Measurements from ENCODE around the gene VAMP5.
"Not testable (repeated sequence)": the region's sequence is repeated elsewhere in the genome, so short reads cannot be mapped to it uniquely, and the experiment has no call there.

The VAMP5 gene, protein sequence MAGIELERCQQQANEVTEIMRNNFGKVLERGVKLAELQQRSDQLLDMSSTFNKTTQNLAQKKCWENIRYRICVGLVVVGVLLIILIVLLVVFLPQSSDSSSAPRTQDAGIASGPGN
- total RNA-seq = 0.55 to 4.2 (median 1.6) reads per million in 18 experiments

DNA sequence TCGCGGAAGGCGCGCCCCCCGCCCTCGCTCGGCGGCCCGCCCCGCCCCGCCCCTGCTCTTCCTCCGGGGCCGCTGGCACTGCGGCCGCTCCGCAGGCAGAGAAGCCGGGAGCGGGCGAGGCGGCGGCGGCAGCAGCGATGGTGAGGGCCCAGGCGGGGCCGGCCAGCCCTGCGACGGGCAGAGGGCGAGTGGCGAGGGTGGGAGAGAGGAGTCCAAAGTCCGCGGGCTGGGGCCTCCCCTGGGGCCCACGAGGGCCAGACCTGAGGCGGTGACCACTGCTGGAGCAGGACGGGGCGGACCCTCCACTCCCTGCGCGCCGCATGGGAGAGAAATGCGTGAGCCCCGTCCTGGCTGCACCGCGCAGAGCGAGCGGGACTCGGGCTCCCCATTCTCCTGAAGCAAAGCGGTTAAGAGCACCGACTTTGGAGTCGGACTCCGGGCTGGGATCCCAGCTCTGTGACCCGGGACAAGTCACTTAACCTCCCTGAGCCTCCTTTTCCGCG is at the start of gene VAMP5:
Gene VAMP5, plus strand, starts transcription at position 78 of the 503 bp plus-strand sequence. Its CDS starts 60 bp downstream, at position 138.
- no peak for DNase-seq

DNA sequence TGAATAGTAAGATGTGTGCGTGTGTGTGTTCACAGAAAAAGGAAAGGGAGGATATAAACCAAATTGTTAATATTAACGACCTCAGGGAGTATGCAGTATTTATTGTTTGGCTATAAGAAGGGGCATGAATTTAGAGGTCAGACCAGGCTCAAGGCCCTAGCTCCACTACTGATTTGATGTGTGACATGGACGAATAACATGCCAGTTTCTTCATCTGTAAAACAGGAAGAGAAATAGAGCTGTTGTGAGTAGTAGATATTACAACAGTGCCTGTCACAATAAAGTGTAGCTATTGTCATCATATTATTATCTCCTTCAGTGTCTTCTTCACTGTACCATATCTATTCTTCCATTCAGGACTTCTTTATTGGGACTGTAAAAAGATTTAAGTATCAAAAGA is 49.4 kb upstream of the VAMP5 start:
- DNase-seq = peak; percentile 61 to 80

DNA sequence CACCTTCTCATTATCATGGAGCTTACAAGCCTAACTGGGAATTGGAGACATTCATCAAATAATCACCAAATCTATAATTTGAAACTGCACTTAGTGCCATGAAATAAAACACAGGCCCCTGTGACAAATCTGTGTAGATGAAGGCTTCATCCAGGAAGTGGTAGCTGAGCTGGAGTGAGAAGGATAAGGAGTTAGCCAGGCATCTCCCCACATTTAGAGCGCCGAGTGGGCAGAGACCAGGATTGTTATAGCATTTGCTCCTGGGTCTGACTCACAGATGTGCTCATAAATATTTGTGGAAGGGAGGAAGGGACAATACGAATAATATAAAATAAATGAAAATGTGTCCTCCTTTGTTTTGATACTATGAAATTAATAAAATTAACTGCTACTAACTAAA is 47.8 kb upstream of the VAMP5 start:
- peak in 1 of 2 donors; percentile 34 for DNase-seq

DNA sequence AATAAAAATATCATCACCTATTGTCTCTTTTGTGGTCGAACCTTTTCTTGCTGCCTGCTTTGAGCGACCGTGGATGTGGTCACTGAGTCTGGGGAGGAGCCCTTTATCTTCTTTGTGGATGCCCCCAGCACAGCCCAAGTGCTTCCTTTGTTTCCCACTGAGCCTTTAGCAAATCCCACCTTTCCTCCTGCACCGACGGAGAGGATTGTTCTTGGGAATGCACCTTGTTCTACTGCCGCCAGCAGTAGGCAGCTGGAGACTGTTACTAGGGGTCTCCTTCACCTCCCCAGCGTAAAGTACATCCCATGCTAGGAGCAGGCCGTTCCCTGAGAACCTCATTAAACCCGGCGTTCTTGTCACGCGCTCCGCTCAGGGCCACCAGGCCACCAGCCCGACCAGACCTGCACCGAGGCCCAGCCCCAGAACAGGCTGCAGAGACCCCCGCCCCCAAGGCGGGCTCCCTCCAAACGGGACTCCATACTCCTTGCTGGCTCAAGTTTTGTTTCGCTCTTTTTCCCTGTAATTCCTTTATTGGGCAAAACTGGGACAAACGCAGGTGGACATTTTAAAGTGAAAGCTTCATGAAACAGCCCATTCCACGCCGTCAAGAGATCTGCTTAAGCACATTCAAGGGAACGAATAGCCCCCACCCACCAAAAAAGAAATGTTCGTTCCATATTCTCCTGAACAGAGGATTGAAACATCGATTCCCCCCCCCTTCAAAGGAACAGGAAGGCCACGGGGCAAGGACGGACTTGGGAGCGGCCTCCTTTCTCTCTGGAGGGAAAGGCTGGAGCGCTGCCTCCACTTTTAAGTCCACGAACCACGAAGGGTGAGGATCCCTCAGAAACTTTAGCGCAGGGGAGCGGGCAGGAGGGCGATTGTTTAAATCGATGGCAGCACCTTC is 46.4 kb upstream of the VAMP5 start:
- peak; percentile 40 to 63 for DNase-seq

DNA sequence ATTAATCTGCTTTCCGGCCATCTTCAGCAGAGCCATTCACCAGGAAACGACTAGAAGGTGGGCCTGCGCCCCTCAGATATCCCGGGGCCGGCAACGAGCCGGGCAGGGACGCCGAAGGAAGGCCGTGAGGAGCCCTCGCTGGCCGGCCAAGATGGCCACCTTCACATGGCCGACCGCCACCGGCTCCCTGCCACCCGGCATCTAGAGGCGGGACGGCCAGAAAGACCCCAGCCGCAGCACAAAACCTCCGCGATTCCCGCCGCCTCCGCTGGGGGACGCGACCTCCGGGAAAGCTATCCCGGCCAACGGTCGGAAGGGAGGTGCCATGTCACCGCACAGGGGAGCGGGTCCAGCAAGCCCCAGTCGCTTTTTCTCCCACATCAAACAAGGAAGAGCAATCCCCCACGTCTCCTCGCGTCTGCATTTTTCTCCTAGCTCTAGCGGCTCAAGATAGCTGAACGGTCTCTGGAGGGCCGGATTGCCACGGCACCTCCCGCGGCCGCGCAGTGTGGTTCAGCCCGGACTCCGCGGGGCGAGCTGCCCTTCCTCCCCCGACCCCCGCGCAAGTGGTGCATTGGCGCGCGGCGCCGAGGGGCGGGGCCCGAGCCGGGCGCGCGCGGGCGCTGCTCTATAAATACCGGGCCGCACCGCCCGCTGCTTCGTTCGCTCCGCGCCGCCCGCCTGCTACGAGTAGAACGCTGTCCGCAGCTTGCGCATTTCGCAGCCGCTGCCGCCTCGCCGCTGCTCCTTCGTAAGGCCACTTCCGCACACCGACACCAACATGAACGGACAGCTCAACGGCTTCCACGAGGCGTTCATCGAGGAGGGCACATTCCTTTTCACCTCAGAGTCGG is 45.5 kb upstream of the VAMP5 start, which contains the start of gene MAT2A:
Gene MAT2A, plus strand, starts transcription at position 662 of the 854 bp plus-strand sequence. Its CDS starts 120 bp downstream, at position 782.
- peak; percentile 90 to 93 for DNase-seq

DNA sequence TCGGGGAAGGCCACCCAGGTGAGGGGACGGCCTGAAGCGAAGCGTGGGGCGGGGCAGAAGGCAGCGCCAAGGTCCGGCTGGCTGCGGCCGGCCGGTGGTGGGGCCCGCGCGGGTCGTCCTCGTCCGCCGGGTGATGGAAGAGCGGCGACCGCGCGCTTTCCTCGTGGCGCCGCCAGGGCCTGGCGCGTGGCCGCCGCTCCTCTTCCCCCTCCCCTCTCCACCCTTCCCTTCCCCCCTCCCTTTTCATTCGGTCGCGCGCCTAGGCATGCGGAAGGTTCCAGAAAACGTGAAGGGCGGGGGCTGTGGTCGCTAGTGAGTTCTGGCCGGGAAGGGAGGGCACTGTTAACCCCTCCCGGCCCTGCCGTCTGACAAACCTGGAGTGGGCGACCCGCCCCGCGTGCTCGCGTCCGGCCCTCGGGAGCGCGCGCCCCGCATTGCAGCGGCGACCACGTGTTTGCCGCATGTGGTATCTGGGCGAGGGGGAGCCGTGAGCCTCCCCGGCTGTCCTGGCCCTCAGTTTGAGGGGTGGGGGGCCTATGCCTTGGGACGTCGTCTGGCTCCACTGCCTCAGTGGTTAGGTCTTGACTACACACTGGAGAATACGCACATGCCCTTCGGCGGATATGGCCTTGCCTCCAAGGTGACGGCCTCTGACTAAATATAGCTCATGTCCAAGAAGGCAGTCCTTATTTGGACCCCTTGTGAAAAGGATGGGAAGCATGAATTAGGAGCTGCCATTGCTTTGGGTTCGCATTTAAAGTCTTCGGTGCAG is 44.7 kb upstream of the VAMP5 start:
- DNase-seq = peak; percentile 73 to 80

DNA sequence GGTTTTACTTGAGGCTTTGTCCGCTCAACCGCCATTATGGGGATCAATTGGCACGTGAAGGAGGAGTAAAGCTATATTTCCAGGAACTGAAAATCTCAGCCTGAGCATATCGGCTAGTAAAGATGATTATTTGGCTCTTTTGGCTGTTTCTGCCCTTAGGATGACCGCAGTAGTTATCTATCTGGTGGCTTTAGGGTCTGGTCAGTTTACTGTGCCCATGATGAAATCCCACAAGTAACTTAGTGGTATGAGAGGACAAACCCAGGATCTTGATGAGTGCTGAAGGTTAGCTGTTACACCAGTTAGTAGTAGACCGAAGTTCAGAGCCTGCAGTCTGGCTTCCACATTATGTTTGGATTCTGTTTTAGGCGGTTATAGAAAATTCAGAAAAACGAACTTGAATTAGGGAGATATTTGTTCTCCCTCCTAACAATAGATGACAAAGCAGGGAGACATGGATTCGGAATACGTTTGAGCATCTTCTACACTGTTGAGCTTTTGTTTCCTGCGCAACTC is 44.0 kb upstream of the VAMP5 start:
- no peak for DNase-seq

DNA sequence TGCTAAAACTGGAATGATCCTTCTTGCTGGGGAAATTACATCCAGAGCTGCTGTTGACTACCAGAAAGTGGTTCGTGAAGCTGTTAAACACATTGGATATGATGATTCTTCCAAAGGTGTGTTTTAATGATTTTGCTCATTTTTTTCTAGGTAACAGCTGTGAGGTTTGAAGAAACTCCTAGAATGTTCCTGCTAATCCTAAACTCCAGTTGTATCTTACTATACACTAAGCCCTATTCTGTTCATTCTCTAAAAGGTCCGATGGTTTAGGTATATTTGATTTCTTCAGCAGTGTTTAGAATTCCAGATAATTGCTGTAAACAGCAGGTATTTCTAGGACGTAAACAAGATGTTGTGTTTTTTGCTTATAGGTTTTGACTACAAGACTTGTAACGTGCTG is 43.0 kb upstream of the VAMP5 start:
- no peak for DNase-seq

DNA sequence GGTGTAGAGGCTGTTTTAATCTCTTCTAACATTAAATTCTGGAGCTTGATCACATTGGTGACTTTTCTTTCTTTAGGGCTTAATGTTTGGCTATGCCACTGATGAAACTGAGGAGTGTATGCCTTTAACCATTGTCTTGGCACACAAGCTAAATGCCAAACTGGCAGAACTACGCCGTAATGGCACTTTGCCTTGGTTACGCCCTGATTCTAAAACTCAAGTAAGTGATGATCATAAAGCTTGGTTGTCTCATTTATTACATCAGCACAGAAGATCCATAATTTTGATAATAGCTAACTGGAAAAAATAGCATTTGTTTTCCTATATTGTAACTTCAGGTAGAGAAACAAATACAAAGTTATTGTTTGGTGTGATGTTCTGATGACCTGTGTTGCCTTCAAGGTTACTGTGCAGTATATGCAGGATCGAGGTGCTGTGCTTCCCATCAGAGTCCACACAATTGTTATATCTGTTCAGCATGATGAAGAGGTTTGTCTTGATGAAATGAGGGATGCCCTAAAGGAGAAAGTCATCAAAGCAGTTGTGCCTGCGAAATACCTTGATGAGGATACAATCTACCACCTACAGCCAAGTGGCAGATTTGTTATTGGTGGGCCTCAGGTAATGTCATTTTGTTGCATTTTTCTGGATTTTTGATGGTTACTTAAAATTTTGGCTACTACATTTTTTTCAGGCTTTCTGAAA is 42.3 kb upstream of the VAMP5 start:
- DNase-seq = no peak

DNA sequence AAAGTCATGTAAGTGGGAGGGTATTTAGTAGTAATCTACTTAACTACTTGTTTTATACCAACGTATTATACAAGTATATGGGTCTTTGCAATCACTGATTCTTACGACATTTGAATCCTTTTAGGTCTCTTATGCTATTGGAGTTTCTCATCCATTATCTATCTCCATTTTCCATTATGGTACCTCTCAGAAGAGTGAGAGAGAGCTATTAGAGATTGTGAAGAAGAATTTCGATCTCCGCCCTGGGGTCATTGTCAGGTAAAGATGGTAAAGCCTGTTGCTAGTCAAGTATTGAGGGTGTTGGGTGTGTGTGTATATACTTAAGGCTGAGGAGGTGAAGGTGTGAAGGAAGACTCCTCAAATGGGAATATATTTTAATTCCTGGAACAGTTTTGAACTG is 41.5 kb upstream of the VAMP5 start:
- DNase-seq = no peak

DNA sequence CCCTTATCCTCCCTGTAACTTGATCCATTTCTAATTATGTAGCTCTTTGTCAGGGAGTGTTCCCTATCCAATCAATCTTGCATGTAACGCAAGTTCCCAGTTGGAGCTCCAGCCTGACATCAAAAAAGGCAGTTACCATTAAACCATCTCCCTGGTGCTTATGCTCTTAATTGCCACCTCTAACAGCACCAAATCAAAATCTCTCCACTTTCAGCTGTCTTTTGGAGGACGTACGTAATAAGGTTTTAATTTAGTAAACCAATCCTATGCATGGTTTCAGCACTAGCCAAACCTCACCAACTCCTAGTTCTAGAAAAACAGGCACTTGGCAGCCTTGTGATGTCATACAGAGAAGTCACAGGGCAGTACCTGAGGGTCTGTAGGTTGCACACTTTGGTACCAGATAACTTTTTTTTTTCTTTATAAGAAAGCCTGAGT is 40.0 kb upstream of the VAMP5 start:
- DNase-seq = not testable (repeated sequence)

DNA sequence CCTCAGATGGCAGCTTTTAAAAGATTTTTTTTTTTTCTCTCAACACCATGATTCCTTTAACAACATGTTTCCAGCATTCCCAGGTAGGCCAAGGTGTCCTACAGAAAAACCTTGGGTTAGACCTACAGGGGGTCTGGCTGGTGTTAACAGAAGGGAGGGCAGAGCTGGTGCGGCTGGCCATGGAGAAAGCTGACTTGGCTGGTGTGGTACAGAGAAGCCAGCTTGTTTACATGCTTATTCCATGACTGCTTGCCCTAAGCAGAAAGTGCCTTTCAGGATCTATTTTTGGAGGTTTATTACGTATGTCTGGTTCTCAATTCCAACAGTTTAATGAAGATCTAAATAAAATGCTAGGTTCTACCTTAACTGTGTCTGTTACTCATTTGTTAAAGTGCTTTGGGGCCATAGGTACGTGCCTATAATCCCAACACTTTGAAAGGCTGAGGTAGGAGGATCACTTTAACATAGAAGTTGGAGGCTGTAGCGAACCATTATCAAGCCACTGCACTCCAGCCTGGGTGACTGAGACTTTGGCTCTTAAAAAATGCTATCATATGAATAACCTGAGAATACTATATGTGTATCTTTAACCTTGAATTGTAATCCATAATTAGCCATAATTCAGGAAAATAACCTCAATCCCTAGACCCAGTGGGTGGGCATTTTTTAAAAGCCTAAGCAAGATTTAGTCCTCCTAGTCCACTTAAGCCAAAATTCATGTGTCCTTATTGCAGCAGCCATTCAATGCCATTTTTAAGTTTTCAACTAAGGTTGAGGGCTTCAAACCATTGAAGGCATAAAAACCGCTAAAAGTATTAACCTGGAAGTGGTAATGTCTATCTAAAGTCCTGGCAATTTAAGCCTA is 39.1 kb upstream of the VAMP5 start:
- DNase-seq = not testable (repeated sequence)

DNA sequence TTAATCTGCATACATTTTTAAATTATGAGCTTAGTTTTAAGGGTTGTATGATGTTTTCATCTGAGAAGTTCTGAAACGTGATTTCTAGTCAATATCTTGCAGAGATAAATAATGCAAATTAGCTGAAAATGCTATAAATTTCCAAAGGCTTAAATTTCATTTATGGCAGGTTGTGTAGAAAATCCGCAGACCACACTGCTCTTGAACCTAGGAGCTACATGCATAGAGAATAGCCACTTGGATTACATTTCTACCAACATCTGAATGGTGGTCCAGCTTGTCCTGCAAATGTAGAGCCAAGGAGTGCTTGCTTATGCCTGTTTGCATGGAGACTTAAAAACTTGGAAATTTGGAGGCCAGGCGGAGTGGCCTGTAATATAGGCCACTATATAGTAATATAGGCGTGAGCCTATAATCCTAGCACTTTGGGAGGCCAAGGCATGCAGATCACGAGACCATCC is 38.4 kb upstream of the VAMP5 start:
- DNase-seq = no peak

DNA sequence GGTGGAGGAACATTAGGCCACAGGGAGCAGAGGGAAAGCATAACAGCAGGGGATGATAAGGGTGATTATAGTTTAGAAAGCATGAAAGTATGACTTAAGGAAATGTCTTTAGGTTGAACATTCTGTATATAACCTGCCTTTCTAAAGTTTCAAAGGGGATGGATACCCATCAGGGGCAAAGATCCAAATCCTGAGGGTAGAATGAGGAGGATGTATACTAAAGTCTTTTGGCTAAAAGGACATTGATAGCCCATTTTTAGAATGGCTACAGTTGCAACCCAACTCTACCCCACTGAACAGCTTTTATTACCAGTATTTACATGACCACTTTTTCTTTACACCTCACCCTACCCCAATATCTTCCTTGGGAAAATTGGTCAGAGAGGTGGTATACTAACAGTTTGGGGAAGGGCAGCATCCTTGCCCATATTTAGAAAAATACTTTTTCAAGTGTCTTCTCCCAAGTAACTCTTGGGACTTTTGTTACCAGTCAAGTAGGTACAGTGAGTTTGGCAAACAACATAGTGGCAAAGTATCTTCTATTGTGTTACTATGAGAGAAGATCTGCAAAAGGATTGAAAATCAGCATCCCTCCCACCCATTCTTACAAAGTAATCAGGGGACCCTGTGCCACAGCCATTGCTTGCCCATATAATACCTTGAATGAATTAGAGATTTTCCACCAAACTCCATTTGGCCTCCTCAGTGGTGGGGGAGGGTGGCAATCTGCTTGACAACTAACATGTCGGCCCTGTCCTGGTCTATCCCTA is 37.0 kb upstream of the VAMP5 start:
- DNase-seq = no peak

DNA sequence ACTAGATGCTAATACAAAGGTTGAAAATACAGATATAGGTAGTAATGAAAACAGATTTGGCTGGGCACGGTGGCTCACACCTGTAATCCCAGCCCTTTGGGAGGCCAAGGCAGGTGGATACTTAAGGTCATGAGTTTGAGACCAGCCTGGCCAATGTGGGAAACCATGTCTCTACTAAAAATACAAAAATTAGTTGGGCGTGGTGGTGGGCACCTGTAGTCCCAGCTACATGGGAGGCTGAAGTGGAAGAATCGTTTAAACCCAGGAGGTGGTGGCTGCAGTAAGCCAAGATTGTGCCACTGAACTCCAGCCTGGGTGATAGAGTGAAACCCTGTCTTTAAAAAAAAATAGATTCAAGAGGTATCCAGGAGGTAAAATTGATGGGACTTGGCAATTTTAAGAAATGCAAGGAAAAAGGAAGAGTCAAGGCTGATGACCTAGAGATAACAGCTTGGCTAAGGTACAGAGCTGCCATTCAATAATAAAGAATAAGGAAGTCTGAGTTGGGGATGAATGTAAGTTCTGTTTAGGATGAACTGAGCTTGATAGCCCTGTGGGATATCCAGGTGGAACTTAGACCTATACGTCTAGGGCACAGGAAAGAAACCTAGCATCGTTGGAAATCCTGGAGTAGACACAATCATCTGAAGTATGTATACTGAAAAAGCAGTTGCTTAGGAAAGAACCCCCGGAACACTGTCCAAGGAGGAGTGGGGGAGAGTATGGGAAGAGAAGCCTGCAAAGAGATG is 36.2 kb upstream of the VAMP5 start:
- DNase-seq = no peak

DNA sequence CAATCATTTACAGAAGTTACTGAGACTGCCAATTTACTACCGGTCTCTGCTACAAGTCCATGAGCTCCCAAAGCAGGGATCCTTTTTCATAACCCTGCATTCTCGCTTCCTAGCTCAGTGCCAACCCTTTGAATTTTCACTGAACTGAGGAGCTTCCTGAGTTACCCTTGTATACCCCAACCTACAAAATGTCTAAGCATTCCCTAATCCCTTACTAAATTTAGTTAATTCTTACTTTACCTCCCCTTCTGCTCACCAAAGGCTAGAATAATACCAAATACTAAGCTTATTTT is 35.7 kb upstream of the VAMP5 start:
- no peak for DNase-seq

DNA sequence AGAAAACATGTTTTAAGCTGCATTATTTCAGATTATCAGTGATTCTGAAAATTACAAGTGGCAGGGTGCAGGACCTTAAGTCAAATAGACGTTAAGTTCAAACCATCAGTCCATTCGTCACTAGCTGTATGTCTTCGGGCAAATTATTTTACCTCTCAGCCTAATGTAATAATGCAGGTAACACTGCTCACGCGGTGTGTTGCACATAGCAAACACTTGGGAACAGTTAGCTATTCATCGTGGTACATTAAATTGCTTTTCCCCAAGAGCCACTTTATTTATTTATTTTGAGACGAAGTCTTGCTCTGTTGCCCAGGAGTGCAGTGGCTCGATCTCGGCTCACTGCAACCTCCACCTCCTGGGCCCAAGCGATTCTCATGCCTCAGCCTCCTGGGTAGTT is 35.1 kb upstream of the VAMP5 start:
- DNase-seq = no peak

DNA sequence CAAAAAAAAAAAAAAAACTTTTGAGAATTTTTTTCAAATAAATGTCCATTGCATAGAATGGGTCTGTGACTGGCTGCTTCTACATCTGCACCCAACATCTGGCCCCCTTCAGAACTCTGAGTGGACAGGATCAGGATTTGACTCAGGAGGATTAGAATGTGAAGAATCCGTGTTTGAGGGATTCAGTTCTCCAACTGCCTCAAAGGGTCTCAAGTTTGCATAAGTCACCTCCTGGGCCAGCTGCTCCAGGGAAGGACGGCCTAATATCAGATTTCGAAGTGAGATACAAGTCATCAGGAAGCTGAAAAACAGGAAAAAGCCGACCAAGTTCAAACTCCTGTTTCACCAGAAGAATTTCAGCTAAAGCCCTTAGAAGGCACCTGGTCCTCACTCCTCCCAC is 34.4 kb upstream of the VAMP5 start:
- DNase-seq = no peak

DNA sequence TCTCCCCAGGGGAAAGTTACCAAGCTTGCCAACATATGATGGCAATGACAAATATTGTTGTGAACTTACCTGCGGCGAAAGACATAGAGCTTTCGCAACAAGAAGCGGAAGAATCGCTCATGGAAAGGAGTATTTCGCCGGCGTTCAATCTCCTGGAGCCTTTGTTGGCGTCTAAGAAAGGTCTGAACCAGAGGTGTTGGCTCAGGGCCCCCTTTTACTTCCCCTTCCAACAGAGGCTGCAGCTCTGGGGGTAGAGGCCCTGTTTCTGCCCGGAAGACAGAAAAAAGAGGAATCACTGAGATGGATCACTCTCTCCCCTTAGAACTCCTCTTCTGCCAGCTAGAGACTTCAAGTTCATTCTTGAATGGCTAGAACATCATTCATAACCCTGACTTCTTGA is 33.7 kb upstream of the VAMP5 start:
- peak; percentile 43 to 56 for DNase-seq
